ENCODE results near the gene KCNK3. TPM values are rescaled to one million over a fixed set of nuclear protein-coding genes. Genes with fewer than 3 reads are reported as not detected.

Gene KCNK3
- total and polyA plus RNA-seq, 10 of the 15 experiments (the other 5 are each of a cell fraction or from before 2014, with no cell fraction given): 0.13 TPM; not detected in 9

GRCh38 chr2:26701596-26701995, 9.1 kb downstream of the KCNK3 start (continued):
- TF ChIP-seq EP300 (IDR thresholded peaks at IDR 0.05; ENCODE audit: borderline replicate concordance in 1 of 2, control insufficient read depth in 1 of 2, low read depth in 2 of 2, low read length in 2 of 2) (no peak), ZNF207 (IDR thresholded peaks at IDR 0.05; ENCODE audit: borderline replicate concordance) (no peak), SP1 (IDR thresholded peaks at IDR 0.05; ENCODE audit: low read depth, low read length) (no peak), TBL1XR1 (IDR thresholded peaks at IDR 0.05; ENCODE audit: low read depth, low read length) (no peak), BMI1 (IDR thresholded peaks at IDR 0.05; ENCODE audit: borderline replicate concordance) (no peak), SIN3A (IDR thresholded peaks at IDR 0.05; ENCODE audit: low read depth, low read length) (no peak), ZBTB11 (CRISPR knock-in tag; IDR thresholded peaks at IDR 0.05) (no peak), KAT2A (conservative IDR thresholded peaks at IDR 0.05; ENCODE audit: control insufficient read depth, low read depth, low read length) (no peak), YBX1 (IDR thresholded peaks at IDR 0.05) (no peak), RAD21 (IDR thresholded peaks at IDR 0.05; ENCODE audit: insufficient read depth, low read depth, low read length) (no peak), SREBF1 (IDR thresholded peaks at IDR 0.05; ENCODE audit: low read length) (no peak), USF1 (IDR thresholded peaks at IDR 0.05; ENCODE audit: borderline replicate concordance, extremely low read length, insufficient read depth, low read depth, low read length) (no peak), STAT1 (conservative IDR thresholded peaks at IDR 0.05) (no peak)
